HG03439 (cell line): ENCODE measurements around the gene TFE3.
"Not testable (repeated sequence)": the region's sequence is repeated elsewhere in the genome, so short reads cannot be mapped to it uniquely, and the experiment has no call there.

Experiments
- ATAC-seq: cut with Tn5 transposase; IDR thresholded peaks from one replicate; pipeline ENCODE4 v1.9.1; 2021; ENCODE audit warnings: mild to moderate bottlenecking, moderate library complexity; ENCODE audit not compliant: unreplicated experiment

Gene TFE3

DNA sequence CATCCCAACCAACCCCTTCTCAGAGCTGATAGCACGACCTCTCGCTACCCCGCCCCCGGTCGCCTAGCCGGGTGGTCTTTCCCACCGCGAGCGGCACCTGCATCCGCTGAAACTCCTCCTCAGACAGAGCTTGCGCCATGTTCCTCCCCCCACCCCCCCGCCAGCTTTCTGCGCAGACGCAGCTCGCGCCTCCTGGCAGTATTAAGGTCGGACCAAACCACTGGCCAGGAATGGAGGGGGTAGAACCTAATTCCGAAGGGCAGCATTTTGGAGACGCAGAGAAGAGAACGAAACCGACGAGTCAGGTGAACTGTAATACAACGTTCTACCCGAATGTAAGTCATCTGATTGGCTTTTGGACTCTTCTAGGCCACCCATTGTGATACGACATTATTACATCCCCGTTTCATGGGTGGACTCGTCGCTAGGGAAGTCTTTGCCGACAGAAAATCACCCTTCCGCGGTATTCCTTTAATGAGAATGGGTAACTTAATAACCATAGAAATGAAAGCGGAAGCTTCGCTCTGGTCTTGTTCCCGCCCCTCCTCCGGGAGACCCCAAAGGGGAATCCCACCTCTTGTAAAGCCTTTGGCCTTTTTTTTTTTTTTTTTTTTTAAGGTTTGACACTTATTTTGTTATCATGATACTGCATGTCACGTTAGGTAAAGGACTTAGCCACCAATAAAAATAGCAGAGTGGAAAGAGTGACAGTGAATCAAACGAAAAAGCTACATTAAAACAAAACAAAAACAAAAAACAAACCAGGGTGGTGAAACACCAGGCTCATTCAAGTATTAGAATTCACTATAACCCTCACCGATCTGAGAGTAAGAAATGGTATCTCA is 40.8 kb downstream of the TFE3 start, which contains the start of gene GRIPAP1:
Gene GRIPAP1, minus strand, starts transcription at position 174 of the 845 bp plus-strand sequence. Its CDS starts 35 bp downstream, at position 139.
- peak; percentile 83 for ATAC-seq

DNA sequence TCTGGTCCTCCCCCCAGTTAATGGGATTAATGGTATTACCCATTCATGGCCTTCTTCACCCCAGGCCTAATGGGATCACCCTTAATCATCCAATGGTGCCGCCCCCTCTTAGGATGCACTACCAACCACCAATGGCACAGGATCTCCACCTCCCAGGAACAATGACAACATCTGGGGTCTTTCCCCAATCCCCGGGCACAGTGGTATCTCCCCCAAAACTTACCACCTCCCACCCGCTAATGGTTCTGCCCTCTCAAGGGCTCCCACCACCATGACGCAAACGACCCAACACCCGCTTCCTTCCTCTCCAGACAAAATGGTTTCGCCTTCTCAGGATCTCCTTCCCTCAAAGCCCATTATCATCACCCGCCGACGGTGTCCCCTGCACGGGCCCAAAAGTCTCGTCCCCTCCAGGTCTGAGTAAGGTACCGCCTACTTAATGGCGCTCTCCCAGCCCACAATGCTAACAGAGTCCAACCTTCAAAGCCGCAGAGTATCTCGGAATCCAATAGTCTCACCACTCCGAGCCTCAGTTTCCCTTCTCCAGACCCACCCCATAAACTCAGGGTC is 41.6 kb downstream of the TFE3 start:
- peak; percentile 19 for ATAC-seq

DNA sequence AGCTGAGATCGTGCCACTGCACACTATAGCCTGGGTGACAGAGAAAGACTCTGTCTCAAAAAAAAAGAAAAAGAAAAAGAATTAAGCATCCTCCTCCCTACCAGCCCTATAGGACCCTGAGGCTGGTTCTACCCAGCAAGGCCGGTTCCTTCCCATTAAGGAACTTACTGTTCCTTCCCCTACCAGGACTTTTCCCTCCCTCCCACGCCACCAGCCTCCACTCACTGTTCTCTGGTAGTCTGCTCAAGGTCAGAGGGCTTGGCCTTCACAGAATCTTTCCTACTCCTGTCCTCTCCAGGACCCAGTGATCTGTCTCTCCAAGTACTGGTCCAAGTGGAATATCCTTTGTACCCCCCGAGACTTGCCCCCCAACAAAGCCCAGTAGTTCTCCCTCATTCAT is 42.5 kb downstream of the TFE3 start:
- ATAC-seq, result no peak

DNA sequence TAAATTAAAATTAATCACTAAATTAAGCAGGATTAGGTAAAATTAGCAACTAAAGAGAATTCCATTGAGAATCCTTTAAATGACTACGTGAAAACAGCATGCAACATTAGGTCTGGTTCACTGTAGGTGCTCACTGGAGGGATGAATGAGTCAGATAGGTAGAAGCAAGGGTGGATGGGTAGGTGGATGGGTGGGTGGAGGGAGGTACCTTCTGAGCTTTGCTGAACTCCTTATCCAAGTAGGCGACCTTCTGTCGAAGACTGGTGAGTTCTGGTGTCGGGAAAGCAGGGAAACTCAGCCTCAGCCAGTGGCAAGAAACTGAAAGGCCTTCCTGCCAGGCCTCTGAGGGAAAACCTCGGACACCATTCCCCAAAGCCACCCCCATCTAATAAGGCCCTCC is 44.1 kb downstream of the TFE3 start:
- no peak for ATAC-seq

DNA sequence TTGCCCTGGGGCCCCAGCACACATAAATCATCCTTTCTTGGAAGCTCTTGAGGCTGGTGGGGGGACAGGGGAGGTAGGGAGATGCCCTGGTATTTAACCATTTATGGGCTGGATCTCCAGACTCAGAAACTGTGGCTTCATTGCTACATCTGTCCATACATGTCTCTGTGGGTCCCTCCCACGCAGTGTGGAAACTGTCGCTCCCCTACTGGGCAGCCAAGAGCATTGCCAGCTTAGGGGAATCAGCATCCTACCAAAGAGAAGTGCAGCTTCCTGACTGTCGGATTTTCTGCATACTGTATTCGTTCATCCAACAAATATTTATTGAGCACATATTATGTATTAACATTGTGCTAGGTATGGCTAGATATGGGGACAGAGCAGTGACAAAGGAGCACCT is 44.8 kb downstream of the TFE3 start:
- no peak for ATAC-seq

DNA sequence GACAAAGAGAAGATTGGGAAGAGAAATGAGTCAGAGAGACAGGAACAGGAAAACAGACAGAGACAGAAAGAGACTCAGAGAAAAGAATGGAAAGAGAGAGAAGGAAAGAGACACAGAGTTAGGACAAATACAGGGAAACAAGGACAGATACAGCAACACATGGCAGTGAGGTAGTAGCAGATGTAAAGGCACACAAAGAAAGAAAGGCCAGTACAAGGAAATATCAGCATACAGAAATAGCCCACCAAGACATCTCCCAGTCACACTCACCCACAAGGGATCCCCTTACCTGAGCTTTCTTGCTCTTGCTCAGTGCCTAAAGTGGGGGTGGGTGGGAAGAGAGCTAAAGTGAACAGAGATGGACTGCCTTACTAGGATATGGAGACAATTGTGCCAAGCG is 45.3 kb downstream of the TFE3 start:
- no peak for ATAC-seq

- ATAC-seq, result no peak
Measured at GRCh38 chrX:48997455-48997854, 45.7 kb downstream of the TFE3 start.

GRCh38 chrX:48996969-48997368 is 46.2 kb downstream of the TFE3 start:
- ATAC-seq, result no peak

DNA sequence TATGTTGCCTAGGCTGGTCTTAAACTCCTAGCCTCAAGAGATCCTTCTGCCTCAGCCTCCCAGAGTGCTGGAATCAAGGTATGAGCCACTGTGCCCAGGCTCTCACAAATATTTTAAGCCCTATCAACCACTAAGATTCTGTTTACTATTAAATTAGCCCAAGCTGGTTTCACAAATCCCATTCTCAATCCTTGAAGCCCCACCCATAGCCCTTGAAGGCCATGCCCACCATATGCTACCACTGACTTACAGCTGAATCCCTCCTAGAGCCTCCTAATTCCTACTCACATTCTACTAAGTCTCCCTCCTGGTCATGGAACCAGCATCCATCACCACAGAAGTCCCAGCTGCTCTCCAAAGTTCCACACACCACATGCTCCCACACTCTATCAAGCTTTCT is 50.8 kb downstream of the TFE3 start:
- ATAC-seq, result no peak

- no peak for ATAC-seq
Measured at GRCh38 chrX:48989483-48989882, 53.7 kb downstream of the TFE3 start.

- ATAC-seq, result no peak
Measured at GRCh38 chrX:48983896-48984295, 59.3 kb downstream of the TFE3 start.

GRCh38 chrX:48983081-48983480 is 60.1 kb downstream of the TFE3 start:
- no peak for ATAC-seq

DNA sequence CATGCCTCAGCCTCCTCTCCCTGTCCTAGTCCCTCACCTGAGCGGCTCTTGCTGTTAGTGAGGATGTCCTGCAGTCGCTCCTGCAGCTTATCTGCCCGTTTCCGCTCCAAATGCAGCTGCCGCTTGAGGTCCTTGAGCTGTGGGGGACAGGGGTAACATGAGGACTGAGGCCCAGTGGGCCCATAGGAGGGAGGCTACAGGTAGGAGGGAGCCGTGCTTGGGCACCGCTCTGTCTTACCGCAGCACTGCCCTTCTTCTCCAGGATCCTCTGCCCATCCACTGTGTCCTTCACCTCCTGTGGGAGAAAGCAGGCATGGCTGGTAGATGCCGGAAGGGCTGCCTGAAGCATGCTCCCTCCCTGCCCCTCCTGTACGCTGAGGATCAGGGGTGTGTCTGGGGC is 62.0 kb downstream of the TFE3 start:
- ATAC-seq, result no peak

GRCh38 chrX:48980341-48980740 is 62.8 kb downstream of the TFE3 start:
- not testable (repeated sequence) for ATAC-seq
